GM21423 (cell line): ENCODE results near the gene FBXW10B.
"Not testable (repeated sequence)": the region's sequence is repeated elsewhere in the genome, so short reads cannot be mapped to it uniquely, and the experiment has no call there.

Experiments
- ATAC-seq: cut with Tn5 transposase; IDR thresholded peaks from one replicate; pipeline ENCODE4 v1.9.1; 2021; ENCODE audit warnings: mild to moderate bottlenecking, moderate library complexity; ENCODE audit not compliant: unreplicated experiment

The FBXW10B gene

DNA sequence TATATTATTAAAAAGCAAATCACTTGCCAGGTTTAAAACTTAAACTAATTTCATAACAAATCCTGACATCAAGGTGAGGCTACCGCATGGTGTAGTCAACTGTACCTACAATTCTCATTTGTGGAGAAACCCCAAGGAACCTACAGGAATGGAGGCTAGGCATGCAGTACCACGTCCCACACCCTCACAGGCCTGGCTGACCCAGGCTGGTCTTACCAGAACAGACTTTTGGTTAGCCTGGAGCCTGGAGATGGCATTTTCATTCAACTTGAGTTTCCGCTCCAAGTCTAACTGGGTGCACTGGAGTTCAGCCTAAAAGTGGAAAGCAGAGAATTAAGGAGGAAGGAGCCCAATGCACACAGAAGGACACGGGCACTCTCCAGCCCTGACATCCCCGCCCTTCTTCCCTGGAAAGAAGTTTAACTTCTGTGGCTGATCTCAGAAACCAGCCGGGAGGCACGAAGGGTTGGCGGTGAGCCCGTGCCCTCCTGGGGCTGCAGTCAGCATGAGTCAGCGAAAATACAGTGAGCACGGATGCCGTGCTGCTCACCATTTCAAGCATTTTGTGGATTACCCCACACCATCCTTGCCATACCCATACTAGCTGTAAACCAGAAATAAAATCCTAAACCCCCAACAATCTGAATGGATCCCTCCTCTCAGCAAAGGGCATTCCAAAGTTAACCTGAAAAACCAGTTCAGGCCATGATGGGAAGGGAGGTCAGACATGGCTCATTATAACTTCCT lies 23.2 kb upstream of the FBXW10B start:
- ATAC-seq, result not testable (repeated sequence)

DNA sequence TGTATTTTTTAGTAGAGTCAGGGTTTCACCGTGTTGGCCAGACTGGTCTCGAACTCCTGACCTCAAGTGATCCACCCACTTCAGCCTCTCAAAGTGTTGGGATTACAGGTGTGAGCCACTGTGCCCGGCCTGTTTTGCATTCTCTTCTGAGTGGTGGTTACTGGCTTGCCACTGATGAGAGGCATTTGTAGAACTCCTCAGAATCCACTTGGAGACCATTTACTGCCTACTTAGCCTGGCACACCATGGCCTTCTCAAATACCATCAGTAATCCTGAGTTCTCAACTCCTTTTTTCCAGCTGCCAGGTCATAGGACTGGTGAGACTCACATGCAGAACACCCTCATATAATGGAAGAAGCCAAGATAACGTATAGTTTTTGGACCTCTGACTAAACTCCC lies 22.5 kb upstream of the FBXW10B start:
- ATAC-seq, result not testable (repeated sequence)

DNA sequence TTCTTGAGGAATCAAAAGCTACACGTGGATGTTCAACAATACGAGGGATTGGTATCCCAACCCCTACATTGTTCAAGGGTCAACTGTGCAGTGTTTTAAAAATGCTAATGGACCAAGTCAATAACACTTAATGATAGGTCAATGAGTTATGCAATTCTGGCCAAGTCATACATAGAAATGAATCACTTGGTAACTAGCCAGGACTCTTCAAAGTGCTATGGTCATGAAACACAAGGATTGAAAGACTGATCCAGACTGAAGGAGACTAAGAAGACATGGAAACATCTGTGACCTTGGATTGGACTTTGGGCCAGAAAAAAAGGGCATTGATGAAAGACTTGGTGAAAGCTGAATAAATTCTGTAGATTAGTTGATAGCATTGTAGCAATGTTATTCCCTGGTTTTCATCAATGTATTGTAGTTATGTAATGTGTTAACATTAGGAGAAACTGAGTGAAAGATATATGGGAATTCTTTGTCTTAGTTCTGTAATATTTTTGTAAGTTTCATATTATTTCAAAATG lies 11.5 kb upstream of the FBXW10B start:
- ATAC-seq, result not testable (repeated sequence)

DNA sequence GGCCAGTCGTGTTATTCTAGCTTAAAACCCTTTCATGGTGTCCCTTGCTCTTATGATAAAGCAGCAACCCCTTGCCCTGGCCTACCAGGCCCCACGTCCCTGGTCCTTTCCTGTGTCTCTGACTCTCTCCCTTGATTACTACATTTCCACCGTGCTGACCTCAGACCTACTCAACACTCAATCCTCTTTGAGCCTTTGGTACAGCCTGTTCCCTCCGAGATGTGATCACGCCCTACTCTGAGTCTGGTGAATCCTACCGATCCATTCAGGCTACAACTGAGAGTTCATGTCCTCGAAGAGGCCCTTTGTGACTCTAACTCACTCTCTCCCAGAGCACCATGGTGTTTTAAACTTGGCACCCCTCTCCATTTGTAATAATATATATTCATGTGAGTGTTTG lies 10.5 kb upstream of the FBXW10B start:
- ATAC-seq, result not testable (repeated sequence)

DNA sequence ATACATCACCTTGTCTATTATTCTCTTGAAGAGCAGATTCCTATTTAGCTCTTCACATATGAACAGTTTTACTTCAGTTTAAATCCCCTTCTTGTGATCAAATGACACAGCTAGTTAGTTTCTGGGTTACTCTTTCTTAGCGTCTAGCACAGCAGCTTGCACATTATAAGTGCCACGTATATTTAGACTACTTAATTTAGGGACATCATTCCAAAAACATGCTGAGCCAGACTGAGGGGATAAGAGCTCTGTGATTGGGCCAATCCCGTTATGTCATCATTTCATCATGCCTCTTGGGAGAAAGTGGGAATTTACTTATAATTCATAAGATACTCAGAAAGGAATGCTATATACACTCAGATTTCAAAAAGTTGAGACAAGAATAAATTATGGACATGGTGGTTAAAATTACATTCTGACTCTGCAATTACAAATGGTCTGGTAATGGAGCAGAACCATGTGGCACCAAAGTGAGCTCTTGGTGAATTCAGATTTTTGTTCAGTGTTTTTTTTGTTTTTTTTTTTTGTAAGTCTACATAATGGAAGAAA lies 4.2 kb upstream of the FBXW10B start:
- ATAC-seq, result not testable (repeated sequence)

DNA sequence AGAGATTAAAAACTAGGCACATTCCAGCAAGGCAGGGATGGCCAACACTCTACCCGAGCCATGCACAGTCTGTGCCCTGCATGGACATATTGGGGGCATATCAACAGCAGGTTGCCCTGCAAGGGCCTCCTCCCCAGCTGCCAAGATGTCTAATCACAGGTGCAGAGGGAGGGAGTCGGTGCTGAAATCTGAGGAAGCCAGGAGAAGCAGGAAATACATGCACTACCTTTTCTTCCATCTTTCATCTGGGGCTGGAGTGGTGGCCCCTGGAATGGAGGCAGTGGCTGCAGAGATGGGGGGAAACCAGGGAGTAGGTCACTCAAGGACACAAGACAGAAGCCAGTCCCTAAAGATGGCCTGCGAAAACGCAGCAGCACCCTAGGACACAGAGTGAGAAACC lies 3.8 kb upstream of the FBXW10B start:
- not testable (repeated sequence) for ATAC-seq

DNA sequence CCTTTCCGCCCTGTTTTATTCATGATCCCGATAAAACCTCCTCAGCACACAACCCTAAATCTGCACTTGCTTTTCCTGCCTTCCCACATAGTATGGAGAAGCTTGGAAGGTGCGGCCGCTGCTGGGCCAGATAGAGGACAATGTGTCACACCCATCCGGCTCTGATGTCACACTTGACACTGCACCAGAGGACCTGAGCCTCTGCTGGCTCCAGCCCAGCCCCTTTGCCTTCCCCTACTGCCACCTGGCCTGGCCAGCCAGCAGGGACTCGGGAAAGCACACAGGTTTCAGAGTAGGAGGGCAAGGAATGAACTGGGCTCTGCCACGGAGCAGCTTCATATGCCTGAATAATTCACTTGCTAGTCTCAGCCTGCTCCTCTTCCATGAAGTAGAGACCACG lies 2.6 kb upstream of the FBXW10B start:
- not testable (repeated sequence) for ATAC-seq

DNA sequence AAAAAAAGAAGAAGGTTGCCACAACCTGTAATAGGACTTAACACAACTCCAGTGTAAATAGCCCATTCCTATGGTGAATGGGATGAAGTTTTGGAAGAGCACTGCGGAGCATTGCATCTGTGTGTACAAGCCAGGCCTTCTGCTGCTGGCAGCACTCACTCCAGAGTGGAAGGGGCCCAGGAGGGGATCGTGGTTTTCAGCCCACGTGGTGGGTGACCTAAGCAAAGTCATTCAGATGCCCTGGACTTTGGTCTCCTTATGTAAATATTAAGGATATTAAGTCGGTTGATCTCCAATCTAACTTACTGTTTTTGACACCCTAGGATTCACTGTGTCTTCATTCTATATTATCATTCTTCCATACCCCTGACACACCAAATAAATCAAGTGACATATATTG lies 2.7 kb downstream of the FBXW10B start:
- ATAC-seq, result not testable (repeated sequence)

DNA sequence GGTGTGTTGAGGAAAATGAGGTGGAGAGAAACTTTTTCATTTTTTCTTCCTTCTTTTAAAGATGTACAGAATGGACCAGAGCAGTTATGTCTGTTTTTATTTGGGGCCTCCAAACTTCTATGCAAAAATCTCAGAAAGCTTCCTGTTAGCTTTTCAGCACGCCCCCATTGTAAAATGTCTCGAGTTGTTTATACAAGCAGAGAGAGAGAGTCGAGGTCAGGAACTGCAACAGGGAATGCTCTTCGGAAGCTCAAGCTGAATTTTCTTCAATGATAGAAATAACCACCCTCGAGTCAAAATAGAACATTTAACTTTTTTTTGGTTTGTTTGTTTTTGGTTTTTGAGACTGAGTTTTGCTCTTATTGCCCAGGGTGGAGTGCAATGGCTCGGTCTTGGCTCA lies 3.7 kb downstream of the FBXW10B start:
- ATAC-seq, result not testable (repeated sequence)

DNA sequence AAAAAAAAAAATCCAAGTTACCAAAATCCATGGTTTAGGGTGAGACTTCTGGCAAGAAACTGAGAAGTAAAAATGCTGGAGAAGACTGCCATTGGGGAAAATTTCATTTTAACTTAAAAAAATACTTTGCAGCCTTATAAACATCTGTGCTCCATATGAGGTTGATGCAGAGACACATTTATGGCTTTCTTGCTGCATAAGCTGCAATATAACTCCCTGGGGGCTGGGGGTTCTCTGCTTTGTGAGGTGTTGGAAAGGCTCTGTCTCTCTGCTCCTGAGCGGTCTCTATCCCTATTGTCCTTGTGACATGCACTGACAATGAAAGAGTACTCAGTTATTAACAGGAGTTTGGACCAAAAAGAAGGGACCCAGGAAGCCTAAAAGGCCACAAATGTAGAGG lies 6.4 kb downstream of the FBXW10B start:
- not testable (repeated sequence) for ATAC-seq

DNA sequence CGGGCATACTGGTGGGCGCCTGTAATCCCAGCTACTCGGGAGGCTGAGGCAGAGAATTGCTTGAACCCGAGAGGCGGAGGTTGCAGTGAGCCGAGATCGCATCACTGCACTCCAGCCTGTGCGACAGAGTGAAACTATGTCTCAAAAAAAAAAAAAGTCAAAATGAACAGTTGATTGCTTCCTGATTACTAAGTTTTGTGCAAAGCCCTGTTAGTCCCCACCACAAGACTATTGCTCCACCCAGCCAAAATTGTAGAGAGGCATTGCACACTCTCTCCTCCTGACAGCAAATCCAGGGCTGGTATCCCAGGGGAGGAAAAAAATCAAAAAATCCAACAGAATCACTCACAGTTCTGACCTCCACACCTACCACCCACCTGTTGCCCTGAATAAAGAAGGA lies 26.5 kb downstream of the FBXW10B start:
- not testable (repeated sequence) for ATAC-seq

DNA sequence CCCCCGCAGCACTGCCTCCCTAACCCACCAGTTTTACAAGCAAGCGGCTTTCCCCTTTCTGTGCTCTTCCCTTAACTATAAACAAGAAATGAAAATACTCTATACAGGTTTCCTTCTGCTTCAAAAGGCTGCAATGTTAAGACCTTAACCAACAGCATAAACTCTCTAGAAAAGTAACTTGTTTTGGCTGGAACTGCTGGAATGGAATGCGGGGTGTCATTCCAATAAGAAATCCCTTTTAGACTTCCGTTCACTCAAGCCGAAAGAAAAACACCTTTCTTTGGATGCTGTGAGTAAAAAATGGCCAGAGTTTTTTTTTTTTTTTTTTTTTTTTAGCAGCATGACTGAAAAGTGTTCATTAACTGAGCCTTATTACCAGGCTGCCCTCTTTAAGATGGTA lies 27.5 kb downstream of the FBXW10B start:
- not testable (repeated sequence) for ATAC-seq

DNA sequence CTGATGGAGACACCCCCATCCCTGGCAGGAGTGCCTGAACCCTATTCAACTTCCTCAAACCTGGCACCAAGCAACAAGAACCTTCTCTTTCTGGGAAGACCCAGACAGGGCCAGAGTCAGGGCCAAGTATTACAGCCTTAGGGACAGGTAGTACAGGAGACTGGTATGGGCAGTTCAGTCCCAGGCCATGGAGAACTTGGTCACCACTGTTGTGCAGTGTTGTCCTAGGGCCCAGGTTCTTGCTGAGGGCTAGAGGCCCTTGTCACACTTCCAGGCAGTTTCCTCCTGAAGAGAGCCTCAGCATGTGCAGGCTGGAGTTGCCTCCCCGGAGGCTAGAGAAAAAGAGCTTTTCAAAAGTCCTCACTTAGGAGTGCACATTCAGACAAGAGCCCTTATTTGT lies 28.7 kb downstream of the FBXW10B start:
- not testable (repeated sequence) for ATAC-seq

DNA sequence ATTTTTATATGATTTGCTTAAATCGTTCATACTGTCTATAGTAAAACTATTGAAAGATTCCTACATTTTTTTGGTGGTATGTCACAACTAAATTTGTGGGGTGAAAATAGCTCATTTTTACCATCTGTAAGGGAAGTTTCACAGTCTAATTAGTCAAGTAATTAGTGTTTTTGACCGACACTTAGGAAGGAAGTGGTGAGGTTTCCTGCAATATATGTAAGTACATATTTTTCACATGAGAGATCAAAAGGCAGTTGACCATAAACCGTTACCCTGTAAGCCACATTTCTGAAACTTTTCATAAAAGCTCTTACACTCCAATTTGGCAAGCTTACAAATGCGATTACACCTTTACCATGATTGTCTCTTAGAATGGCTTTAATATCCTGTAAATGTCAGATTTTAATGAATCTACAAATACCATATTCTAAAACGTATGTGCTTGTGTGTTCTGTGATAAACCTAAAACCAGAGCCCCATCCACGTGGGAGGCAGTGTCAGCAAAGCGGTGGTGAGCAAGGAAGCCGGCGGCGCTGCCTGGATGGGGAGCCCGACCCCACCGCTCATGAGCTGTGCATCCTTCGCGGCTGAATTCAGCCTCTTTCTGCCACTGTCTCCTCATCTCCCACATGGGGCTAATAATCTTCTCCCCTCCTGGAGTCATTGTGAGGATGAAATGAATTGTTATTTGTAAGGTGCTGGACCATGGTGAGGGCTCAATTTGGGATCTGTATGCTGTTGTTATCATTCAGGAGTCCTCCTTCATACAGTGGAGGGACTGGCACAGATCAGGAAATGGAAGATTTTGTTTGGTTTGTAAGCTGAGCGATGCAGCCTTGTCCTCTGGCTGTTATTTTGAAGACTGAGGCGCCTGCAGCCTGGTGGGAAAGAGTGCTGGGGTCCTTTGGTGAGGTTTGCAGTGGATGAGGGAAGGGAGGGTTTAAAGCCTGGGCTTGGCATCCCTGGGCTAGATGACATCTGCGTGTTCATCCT lies 29.7 kb downstream of the FBXW10B start:
- ATAC-seq, result peak; percentile 86

DNA sequence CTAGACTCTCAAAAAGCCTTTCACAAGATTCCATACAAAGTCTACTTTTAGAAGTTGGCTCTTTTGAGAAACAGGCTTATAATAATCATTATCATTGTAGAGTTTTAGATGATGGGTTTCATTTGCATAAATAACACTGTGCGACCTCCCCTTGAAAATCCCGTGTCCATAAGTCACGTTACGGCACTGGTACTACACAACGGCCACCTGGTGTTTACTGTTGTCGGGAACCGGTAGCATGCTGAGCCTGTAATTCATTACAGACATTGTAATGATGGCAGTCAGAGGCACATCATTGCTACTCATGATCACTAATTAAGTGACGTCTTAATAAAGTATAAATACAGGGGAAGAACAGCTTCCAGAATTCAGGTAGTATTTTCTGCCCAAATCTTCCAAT lies 31.5 kb downstream of the FBXW10B start:
- not testable (repeated sequence) for ATAC-seq

DNA sequence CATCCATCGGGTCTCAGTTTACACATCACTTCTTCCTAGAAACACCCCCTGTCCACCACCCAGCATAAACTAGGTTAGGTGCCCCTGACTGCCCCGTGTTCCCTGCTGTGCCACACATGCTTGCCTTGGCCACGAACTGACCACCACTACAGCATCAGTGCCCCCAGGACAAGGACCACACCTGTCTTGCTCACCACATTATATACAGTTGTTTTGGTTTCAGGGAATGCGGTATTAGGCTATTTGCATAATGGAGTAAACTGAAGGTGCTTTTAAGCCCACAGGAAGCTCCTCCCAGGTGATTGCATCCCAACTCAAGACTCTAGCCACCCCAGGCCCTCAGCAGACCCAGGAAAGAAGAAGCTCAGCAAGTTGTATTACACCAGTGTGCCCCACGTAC lies 36.2 kb downstream of the FBXW10B start:
- not testable (repeated sequence) for ATAC-seq

DNA sequence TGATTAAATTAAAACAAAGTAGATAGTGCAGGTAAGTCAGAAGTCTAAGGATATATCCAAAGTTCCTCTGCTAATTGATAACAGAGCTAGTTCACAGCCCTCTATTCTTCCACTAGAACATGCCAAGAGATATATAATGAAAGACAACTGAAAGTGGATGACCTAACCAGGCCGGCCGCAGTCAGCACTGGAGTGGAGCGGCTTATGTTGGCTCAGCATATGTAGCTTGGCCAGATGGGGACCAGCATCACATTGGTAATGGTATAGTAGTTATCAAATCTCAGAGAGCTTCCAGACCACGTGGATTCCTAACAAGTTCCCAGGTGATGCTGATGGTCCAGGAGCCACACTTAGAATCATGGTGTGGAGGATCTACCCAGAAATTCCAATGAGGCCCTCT lies 38.0 kb downstream of the FBXW10B start:
- ATAC-seq, result not testable (repeated sequence)

DNA sequence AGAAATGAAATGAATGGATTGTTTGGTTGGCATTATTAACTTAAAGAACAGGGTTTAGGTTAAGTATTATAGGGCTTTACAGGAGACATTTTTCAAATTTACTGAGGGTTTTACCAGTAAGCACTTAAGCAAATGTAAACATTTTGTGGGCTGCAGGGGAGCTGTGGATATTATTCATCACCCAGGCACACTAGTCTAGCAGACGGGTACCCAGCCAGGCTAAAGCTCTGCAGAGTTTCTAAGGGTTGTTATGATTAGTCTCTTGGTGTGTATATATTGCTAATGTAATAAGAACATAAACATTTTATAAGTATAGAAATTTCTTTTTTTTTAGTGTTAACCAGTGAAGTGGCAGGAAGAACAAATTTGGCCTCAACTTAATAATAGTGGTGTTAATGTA lies 42.7 kb downstream of the FBXW10B start:
- ATAC-seq, result not testable (repeated sequence)

DNA sequence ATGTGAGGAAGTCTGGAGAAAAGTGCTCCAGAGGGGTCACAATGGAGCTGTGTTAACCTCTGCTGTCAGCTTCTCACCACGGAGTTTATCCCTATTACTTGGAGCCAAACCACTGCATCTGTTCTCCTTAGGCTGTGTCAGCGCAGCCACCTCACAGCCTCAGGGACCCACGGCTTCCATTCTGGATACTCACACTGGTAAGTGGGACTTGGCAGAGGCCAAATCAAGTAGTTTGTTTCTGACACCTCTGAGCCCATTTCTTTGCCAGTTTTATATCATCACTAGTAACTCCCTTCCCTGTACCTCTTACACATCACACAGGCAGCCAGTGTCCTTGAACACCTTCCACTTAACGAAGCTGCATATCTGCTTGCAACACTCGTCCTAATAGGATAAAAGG lies 44.8 kb downstream of the FBXW10B start:
- ATAC-seq, result not testable (repeated sequence)

DNA sequence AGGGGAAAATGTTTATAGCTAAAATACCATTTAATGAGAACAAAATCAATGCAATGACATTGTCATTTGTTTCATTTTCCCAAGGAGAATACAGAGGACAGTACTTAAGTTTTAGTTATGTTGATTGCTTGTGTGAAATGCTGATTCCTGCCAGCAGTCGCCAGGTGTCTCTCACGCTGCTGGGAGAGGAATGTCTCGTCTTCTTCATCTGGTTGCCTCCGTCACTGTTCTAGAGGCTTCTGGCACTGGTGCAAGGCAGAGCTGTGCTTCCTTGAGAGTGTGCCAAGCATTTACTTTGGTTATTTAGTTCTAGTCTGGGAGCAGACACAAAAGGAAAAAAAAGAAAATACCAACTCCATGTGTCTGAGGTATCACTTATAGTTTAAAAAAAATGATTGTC lies 45.6 kb downstream of the FBXW10B start:
- not testable (repeated sequence) for ATAC-seq
